NCI-H187 (cell line): ENCODE results near the gene TMPRSS11D.

ENCODE experiments used
- DNase-seq, 2 experiments: peaks; one replicate each; lab custom pipeline; 2025; lab: John Stamatoyannopoulos, UW

Gene TMPRSS11D

GRCh38 chr4:67883902-67884301 lies at the start of gene TMPRSS11D:
TSS of gene TMPRSS11D (minus strand) at chr4:67884002. CDS start at chr4:67883933, 69 bp downstream.
- DNase-seq = no peak

GRCh38 chr4:67933038-67933437 lies 49.2 kb upstream of the TMPRSS11D start:
- DNase-seq = no peak

GRCh38 chr4:67931256-67931655 lies 47.5 kb upstream of the TMPRSS11D start:
- DNase-seq = no peak

- no peak for DNase-seq
These were observed 45.6 kb upstream of the TMPRSS11D start for GRCh38 chr4:67929426-67929825.

GRCh38 chr4:67928546-67928945 lies 44.7 kb upstream of the TMPRSS11D start:
- no peak for DNase-seq

- no peak for DNase-seq
These were observed 43.4 kb upstream of the TMPRSS11D start for GRCh38 chr4:67927251-67927650.

- no peak for DNase-seq
These were observed 42.7 kb upstream of the TMPRSS11D start for GRCh38 chr4:67926485-67926884.

GRCh38 chr4:67922697-67923096 lies 38.9 kb upstream of the TMPRSS11D start:
- DNase-seq = no peak

- no peak for DNase-seq
These were observed 34.6 kb upstream of the TMPRSS11D start for GRCh38 chr4:67918428-67918827.

- no peak for DNase-seq
These were observed 31.7 kb upstream of the TMPRSS11D start for GRCh38 chr4:67915400-67915966.

- no peak for DNase-seq
These were observed 28.3 kb upstream of the TMPRSS11D start for GRCh38 chr4:67912080-67912479.

GRCh38 chr4:67911638-67912037 lies 27.8 kb upstream of the TMPRSS11D start:
- no peak for DNase-seq

- no peak for DNase-seq
These were observed 27.3 kb upstream of the TMPRSS11D start for GRCh38 chr4:67911141-67911540.

GRCh38 chr4:67910585-67910905 lies 26.7 kb upstream of the TMPRSS11D start:
- no peak for DNase-seq

- DNase-seq = no peak
These were observed 26.2 kb upstream of the TMPRSS11D start for GRCh38 chr4:67909905-67910584.

- no peak for DNase-seq
These were observed 23.8 kb upstream of the TMPRSS11D start for GRCh38 chr4:67907650-67908049.

- no peak for DNase-seq
These were observed 15.3 kb upstream of the TMPRSS11D start for GRCh38 chr4:67899096-67899495.

GRCh38 chr4:67897686-67898085 lies 13.9 kb upstream of the TMPRSS11D start:
- no peak for DNase-seq

GRCh38 chr4:67896421-67897065 lies 12.7 kb upstream of the TMPRSS11D start:
- no peak for DNase-seq

- no peak for DNase-seq
These were observed 10.9 kb upstream of the TMPRSS11D start for GRCh38 chr4:67894659-67895058.

GRCh38 chr4:67892905-67893304 lies 9.1 kb upstream of the TMPRSS11D start:
- no peak for DNase-seq

GRCh38 chr4:67892253-67892652 lies 8.5 kb upstream of the TMPRSS11D start:
- no peak for DNase-seq

GRCh38 chr4:67891645-67892044 lies 7.8 kb upstream of the TMPRSS11D start:
- no peak for DNase-seq

GRCh38 chr4:67886281-67886680 lies 2.5 kb upstream of the TMPRSS11D start:
- no peak for DNase-seq
